Measurements from ENCODE around the gene SZRD1.

- TF ChIP-seq, protein P1, sequence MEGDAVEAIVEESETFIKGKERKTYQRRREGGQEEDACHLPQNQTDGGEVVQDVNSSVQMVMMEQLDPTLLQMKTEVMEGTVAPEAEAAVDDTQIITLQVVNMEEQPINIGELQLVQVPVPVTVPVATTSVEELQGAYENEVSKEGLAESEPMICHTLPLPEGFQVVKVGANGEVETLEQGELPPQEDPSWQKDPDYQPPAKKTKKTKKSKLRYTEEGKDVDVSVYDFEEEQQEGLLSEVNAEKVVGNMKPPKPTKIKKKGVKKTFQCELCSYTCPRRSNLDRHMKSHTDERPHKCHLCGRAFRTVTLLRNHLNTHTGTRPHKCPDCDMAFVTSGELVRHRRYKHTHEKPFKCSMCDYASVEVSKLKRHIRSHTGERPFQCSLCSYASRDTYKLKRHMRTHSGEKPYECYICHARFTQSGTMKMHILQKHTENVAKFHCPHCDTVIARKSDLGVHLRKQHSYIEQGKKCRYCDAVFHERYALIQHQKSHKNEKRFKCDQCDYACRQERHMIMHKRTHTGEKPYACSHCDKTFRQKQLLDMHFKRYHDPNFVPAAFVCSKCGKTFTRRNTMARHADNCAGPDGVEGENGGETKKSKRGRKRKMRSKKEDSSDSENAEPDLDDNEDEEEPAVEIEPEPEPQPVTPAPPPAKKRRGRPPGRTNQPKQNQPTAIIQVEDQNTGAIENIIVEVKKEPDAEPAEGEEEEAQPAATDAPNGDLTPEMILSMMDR (conservative IDR thresholded peaks at IDR 0.05; ENCODE audit: low read length): no peak
- no peak for TF ChIP-seq EZH2phosphoT487 (IDR thresholded peaks at IDR 0.05; ENCODE audit: borderline replicate concordance, low read depth, low read length)
These were observed 4.7 kb downstream of the SZRD1 start for GRCh38 chr1:16371725-16372124.

Data from OCI-LY7 (cell line).